T-helper 17 cell (primary cell): ENCODE data around the gene IL6ST. TPM values are rescaled to one million over a fixed set of nuclear protein-coding genes. Genes with fewer than 3 reads are reported as not detected.

Source experiments
- ATAC-seq: fragments of 150-1000 bp; cut with Tn5 transposase; 2 replicates; pipeline ENCODE4 v1.10.0; 2021; ENCODE audit warnings: mild to moderate bottlenecking, moderate library complexity
- DNase-seq, 3 donors: peaks; one replicate each; pipeline versions ENCODE4 v3.0.0 to v3.0.0-alpha.2; 2020 to 2021
- H3K9me3 ChIP-seq: one replicate; pipeline ENCODE4 v1.7.0; 2013; ENCODE audit warnings: low read length, mild to moderate bottlenecking; ENCODE audit not compliant: control insufficient read depth, poor library complexity, severe bottlenecking
- H3K27ac Mint-ChIP-seq: one replicate; pipeline ENCODE4 v1.8.0; 2022; ENCODE audit warnings: mild to moderate bottlenecking, moderate library complexity, mixed read lengths
- H3K27me3 Mint-ChIP-seq: one replicate; pipeline ENCODE4 v1.8.0; 2022; ENCODE audit warnings: mixed read lengths
- H3K36me3 Mint-ChIP-seq: one replicate; pipeline ENCODE4 v1.8.0; 2022; ENCODE audit warnings: low read depth, mixed read lengths
- H3K4me1 Mint-ChIP-seq: one replicate; pipeline ENCODE4 v1.8.0; 2022; ENCODE audit warnings: mild to moderate bottlenecking, mixed read lengths
- H3K4me3 Mint-ChIP-seq: one replicate; pipeline ENCODE4 v1.8.0; 2022; ENCODE audit warnings: mild to moderate bottlenecking, moderate library complexity, mixed read lengths
- total RNA-seq, 4 donors: library from RNA in 2 of 4; stranded (reverse) in 2 of 4; gene quantifications; one replicate each; pipeline ENCODE4 v1.2.3 and lab custom pipeline; 2022 to 2026

The IL6ST gene
- total RNA-seq, 2 donors from 2014 or later = 159 TPM

- Mint-ChIP-seq H3K4me3 (peak overlapping the region; percentile 9), H3K36me3 (peaks cover 4% of the 10 kb centered on the region), H3K4me1 (peaks cover 2% of the 10 kb centered on the region), H3K27me3 (no peaks in the 10 kb centered on the region), H3K27ac (peak overlapping the region; percentile 87)
- H3K9me3 ChIP-seq = no peaks in the 10 kb centered on the region
- ATAC-seq (no peak), DNase-seq (no peak)
Measured at GRCh38 chr5:55934115-55934613, 60.6 kb downstream of the IL6ST start.

- Mint-ChIP-seq H3K36me3 (peaks cover 4% of the 10 kb centered on the region), H3K27ac (peak overlapping the region; percentile 87), H3K4me1 (peaks cover 2% of the 10 kb centered on the region), H3K27me3 (no peaks in the 10 kb centered on the region), H3K4me3 (peak overlapping the region; percentile 36)
- DNase-seq (no peak), ATAC-seq (peak; percentile 12)
- H3K9me3 ChIP-seq = no peaks in the 10 kb centered on the region
Measured at GRCh38 chr5:55933377-55934114, 61.2 kb downstream of the IL6ST start.

GRCh38 chr5:55932700-55933099 is 62.1 kb downstream of the IL6ST start:
- ATAC-seq (no peak), DNase-seq (no peak)
- no peaks in the 10 kb centered on the region for H3K9me3 ChIP-seq
- H3K4me1 Mint-ChIP-seq = no peaks in the 10 kb centered on the region
- peak overlapping the region; percentile 87 for H3K27ac Mint-ChIP-seq
- H3K36me3 Mint-ChIP-seq = peaks cover 4% of the 10 kb centered on the region
- H3K27me3 Mint-ChIP-seq = no peaks in the 10 kb centered on the region
- no peak overlapping the region for H3K4me3 Mint-ChIP-seq

- H3K9me3 ChIP-seq = no peaks in the 10 kb centered on the region
- Mint-ChIP-seq H3K4me3 (no peak overlapping the region), H3K27ac (no peak overlapping the region), H3K36me3 (peaks cover 4% of the 10 kb centered on the region), H3K27me3 (no peaks in the 10 kb centered on the region), H3K4me1 (no peaks in the 10 kb centered on the region)
- DNase-seq (no peak), ATAC-seq (no peak)
Measured at GRCh38 chr5:55929020-55929799, 65.6 kb downstream of the IL6ST start.

GRCh38 chr5:55927861-55928655 is 66.7 kb downstream of the IL6ST start:
- H3K4me1 Mint-ChIP-seq = peaks cover 8% of the 10 kb centered on the region
- H3K9me3 ChIP-seq = no peaks in the 10 kb centered on the region
- no peak overlapping the region for H3K4me3 Mint-ChIP-seq
- peaks cover 3% of the 10 kb centered on the region for H3K36me3 Mint-ChIP-seq
- H3K27ac Mint-ChIP-seq = no peak overlapping the region
- no peak for ATAC-seq
- H3K27me3 Mint-ChIP-seq = peaks cover 5% of the 10 kb centered on the region
- DNase-seq = no peak

- H3K27me3 Mint-ChIP-seq = peaks cover 5% of the 10 kb centered on the region
- peak overlapping the region; percentile 41 for H3K27ac Mint-ChIP-seq
- H3K4me3 Mint-ChIP-seq = no peak overlapping the region
- H3K36me3 Mint-ChIP-seq = peaks cover 2% of the 10 kb centered on the region
- H3K9me3 ChIP-seq = no peaks in the 10 kb centered on the region
- DNase-seq (no peak), ATAC-seq (no peak)
- H3K4me1 Mint-ChIP-seq = peaks cover 8% of the 10 kb centered on the region
Measured at GRCh38 chr5:55926476-55926875, 68.3 kb downstream of the IL6ST start.

GRCh38 chr5:55925712-55926111 is 69.1 kb downstream of the IL6ST start:
- Mint-ChIP-seq H3K4me3 (no peak overlapping the region), H3K36me3 (peaks cover 2% of the 10 kb centered on the region), H3K27me3 (peaks cover 5% of the 10 kb centered on the region), H3K4me1 (peaks cover 8% of the 10 kb centered on the region), H3K27ac (no peak overlapping the region)
- H3K9me3 ChIP-seq = no peaks in the 10 kb centered on the region
- DNase-seq = no peak
- no peak for ATAC-seq

GRCh38 chr5:55925181-55925580 is 69.6 kb downstream of the IL6ST start:
- H3K27ac Mint-ChIP-seq = no peak overlapping the region
- H3K9me3 ChIP-seq = no peaks in the 10 kb centered on the region
- ATAC-seq = no peak
- DNase-seq = no peak
- no peak overlapping the region for H3K4me3 Mint-ChIP-seq
- H3K36me3 Mint-ChIP-seq = peaks cover 2% of the 10 kb centered on the region
- H3K4me1 Mint-ChIP-seq = peaks cover 8% of the 10 kb centered on the region
- peaks cover 5% of the 10 kb centered on the region for H3K27me3 Mint-ChIP-seq

GRCh38 chr5:55924744-55925143 is 70.0 kb downstream of the IL6ST start:
- H3K27ac Mint-ChIP-seq = no peak overlapping the region
- peaks cover 10% of the 10 kb centered on the region for H3K4me1 Mint-ChIP-seq
- ATAC-seq (no peak), DNase-seq (no peak)
- H3K4me3 Mint-ChIP-seq = peak overlapping the region; percentile 19
- H3K36me3 Mint-ChIP-seq = peaks cover 2% of the 10 kb centered on the region
- no peaks in the 10 kb centered on the region for H3K9me3 ChIP-seq
- peaks cover 5% of the 10 kb centered on the region for H3K27me3 Mint-ChIP-seq

GRCh38 chr5:55923865-55924500 is 70.8 kb downstream of the IL6ST start:
- peak; percentile 20 for ATAC-seq
- H3K27ac Mint-ChIP-seq = peak overlapping the region; percentile 86
- no peaks in the 10 kb centered on the region for H3K9me3 ChIP-seq

GRCh38 chr5:55923177-55923771 is 71.5 kb downstream of the IL6ST start:
- H3K4me3 Mint-ChIP-seq = peak overlapping the region; percentile 97
- H3K9me3 ChIP-seq = no peaks in the 10 kb centered on the region
- H3K27ac Mint-ChIP-seq = peak overlapping the region; percentile 86
- peaks cover 2% of the 10 kb centered on the region for H3K36me3 Mint-ChIP-seq
- H3K27me3 Mint-ChIP-seq = peaks cover 5% of the 10 kb centered on the region
- no peak for DNase-seq
- peak; percentile 62 for ATAC-seq
- peaks cover 18% of the 10 kb centered on the region for H3K4me1 Mint-ChIP-seq

More at GRCh38 chr5:55923865-55924500, 70.8 kb downstream of the IL6ST start:
- H3K27me3 Mint-ChIP-seq = peaks cover 5% of the 10 kb centered on the region
- DNase-seq = no peak
- H3K4me3 Mint-ChIP-seq = peak overlapping the region; percentile 97
- peaks cover 2% of the 10 kb centered on the region for H3K36me3 Mint-ChIP-seq
- peaks cover 17% of the 10 kb centered on the region for H3K4me1 Mint-ChIP-seq

- no peaks in the 10 kb centered on the region for H3K9me3 ChIP-seq
- no peak overlapping the region for H3K4me3 Mint-ChIP-seq
- no peak for ATAC-seq
- no peak for DNase-seq
- H3K4me1 Mint-ChIP-seq = peaks cover 18% of the 10 kb centered on the region
- peaks cover 2% of the 10 kb centered on the region for H3K36me3 Mint-ChIP-seq
- H3K27ac Mint-ChIP-seq = no peak overlapping the region
- peaks cover 5% of the 10 kb centered on the region for H3K27me3 Mint-ChIP-seq
Measured at GRCh38 chr5:55921617-55922016, 73.1 kb downstream of the IL6ST start.
